ENCODE results near the gene CRACR2A.

Gene CRACR2A

DNA sequence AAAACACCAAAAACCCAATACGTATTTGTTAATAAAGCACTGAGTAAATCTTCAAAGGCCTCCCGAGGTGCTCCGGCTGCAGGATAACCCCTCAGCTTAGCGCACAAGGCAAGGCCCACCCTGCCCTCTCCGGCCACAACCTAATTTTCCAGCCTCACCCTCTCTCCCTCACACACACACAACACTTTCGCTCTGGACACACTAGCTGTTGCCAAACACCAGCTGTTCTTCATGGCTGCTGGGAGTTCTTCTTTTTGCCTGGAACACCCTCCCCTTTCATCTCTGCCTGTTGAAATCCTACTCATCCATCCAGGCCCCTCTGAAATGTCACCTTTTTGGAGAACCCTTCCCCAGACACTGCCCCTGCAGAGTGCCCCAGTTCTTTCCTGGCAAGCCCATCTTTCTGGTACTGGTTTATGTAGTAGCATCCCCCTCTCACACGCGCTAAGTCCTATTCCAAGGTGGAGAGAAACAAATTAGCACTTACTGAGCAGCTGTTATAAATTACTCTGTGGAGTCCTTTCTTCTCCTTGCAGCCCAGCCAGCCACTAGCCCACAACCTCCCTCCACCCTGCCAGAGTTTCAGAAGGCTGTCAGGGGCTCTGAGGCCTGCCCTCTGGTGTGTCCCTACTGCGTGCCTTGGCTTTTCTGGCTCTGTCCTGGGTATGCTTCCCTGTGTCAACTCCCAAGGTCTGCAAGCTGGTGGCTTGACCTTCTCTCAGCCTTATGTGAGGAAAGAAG, 805 bp upstream of the CRACR2A start:
- in situ Hi-C loops (cut with MboI; ENCODE audit: low sequenced_read_pairs): no loop called here

DNA sequence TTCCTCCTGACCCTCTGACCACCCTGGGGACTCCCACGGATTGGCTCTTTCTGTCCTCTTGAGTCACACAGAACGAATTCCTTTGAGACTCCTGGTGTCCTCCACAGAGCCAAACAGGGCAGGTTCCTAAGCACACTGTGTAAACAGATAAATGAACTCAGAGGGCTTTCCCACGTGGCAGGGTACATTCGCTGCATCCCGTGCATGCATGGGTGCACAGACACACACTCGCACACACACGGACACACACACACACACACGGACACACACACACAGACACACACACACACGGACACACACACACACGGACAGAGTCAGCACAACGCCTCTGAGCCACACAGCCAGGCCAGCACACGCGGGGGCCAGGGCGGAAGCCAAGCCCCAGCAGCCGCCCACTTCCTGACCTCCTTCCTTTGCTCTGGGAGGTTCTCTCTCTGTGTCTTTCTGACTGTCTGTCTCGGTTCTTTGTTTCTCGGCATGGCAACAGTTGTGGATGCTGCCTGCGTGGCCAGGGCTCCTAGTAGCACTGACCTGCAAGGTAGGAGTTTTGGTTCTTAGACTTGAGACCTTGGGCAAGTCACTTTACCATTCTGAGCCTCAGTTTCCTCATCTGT, 706 bp downstream of the CRACR2A start:
- in situ Hi-C loops (cut with MboI; ENCODE audit: low sequenced_read_pairs): no loop called here

DNA sequence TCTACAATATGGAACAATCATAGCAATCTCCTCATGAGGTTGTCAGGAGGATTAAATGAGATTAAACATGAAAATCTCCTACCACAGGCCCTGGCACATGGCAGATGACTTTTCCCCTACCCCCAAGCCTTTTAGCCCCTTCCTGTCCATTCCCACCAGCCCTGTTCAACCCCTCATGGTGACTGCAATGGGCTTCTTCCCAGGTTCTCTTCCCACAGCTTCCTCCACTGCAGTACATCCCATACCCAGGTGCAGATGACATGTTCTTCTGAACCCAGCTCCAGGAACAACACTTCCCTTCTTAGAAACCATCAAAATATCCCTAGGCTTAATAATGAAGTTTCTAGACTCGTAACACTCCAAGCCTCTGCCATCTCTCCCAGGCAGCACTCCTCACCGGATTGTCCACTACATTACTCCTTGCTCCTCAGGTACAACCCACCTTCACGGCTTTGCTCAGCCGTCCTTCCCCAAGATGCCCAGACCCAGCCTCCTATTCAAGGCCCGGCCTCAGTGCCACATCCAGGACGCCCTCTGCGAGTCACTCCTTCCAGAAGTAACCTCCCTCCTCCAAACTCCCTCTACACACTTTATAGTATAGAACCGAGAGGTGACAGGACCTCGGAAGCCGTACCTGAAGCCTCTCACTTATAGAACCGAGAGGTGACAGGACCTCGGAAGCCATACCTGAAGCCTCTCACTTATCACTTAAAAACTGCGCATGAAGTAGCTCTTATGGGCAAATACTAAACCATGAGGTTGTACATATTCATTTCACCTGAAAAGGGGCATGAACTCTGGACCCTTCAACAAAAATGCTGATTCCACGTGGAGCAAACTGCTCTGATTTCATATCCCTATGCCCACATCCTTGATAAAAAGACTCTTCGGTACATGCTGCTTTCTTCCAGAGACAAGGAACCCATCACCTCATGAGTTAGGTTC, 1.5 kb downstream of the CRACR2A start:
- in situ Hi-C loops (cut with MboI; ENCODE audit: low sequenced_read_pairs): no loop called here

DNA sequence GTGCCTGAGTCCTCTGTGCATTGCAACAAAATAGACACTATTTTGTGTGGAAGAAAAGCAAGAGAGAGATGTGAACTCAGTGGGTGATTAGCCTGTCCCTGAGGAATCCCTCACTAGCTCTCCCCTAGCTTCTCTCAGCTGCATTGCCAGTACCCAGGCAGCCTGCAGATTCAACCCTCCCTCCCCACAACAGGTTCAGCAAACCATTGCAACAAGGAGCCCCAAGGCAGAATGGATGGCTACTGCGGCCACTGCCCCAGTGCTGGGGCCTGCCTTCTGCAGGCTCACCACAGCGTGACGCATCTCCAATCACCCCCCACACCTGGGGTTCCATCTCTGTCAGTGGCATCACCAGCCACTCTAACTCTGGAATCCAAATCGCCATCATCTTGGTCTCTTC, 2.3 kb downstream of the CRACR2A start:
- in situ Hi-C loops (cut with MboI; ENCODE audit: low sequenced_read_pairs): no loop called here

DNA sequence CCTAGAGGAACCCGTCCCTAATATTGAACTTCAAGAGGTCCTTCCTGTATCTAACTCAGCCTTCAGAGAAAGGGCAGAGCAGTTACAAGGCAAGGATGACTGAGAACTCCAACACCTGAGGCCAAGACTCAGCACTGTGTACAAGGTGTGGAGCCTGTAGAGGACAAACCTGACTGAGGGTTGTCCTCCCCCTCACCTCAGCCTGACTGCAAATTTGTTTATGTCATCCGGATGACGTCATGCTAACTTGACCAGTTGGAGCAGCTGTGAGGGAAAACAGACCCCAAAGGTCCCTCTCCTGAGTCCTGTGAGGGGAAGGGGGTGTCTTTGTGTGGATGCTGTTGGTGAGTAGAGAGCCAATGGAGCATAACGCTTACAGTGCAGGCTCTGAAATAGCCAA, 4.3 kb downstream of the CRACR2A start:
- in situ Hi-C loops (cut with MboI; ENCODE audit: low sequenced_read_pairs): no loop called here

DNA sequence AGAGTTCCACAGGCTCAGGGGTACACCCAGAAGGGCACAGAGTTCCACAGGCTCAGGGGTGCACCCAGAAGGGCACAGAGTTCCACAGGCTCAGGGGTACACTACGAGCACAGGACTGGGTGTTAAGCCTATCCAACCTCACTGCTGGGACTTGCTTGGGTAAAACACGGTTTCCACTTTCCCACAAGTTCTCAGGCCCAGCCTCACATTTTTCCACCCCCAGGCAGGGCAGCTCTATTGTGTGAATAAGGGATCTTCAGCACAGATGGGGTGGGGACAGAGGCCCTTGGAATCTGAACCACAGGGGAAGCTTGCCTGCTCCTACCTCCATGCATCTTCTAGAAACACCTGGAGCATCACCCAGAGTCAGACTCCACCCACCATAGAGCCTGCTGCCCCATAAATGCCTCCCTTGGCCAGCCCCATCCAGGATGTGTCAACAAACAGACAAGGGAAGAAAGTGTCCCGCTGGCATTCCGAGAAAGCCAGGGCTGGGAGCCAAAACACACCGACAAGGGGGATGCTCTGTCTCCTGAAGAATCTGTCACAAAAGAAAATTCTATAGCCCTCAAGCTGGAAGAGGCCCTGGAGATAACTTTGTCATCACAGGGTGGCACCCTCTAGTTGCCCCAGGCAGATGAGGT, 4.8 kb downstream of the CRACR2A start:
- in situ Hi-C loops (cut with MboI; ENCODE audit: low sequenced_read_pairs): no loop called here

DNA sequence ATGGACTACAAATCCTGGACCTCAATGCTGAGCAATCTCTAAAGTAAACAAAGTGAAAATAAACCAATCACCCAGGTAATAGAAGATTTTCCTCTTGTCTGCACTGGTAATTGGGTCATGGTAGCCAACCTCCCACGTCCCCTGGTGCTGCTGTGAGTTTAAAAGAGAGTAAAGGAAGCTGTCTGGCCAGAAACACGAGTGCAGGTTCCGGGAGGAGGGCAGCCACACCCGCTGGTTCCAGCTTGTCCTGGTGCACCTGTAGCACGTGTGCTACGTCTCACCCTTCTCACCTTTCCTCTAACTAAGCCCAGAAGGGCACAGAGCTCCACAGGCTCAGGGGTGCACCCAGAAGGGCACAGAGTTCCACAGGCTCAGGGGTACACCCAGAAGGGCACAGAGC, 5.4 kb downstream of the CRACR2A start:
- in situ Hi-C loops (cut with MboI; ENCODE audit: low sequenced_read_pairs): no loop called here

DNA sequence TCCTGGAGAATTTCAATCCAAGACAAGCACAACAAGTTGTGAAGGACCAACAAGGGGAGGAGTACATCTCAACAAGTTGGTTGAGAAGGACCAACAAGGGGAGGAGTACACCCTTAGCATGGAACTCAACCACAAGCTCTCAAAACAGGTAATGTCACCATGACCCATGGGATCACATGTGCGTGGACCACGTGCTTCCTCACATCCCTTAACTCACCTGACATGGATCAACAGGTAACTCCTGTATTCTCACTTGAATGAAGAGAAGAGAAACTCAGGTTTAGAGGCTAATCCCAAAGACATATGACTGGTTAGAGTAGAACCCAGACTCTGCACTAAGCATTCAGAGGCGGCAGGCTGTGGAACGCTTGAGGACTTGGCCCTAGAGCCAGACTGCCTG, 6.2 kb downstream of the CRACR2A start:
- in situ Hi-C loops (cut with MboI; ENCODE audit: low sequenced_read_pairs): no loop called here

DNA sequence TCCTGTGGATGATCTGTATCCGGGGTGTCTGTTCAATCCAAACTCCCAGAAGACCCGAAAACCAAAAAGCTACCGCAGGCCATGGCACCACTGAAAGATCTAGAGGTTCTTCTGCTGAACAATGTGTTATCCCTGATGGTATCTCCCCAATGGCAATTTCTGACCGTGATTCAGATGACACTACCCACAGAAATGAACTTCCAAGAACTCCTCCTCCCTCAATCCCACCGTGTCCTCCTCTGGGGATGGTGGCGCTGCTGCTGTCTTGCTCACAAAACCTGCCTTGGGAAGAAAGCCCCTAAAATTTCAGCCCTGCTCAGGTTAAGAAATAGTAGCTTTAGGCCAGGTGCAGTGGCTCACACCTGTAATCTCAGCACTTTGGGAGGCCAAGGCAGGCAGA, 7.8 kb downstream of the CRACR2A start:
- in situ Hi-C loops (cut with MboI; ENCODE audit: low sequenced_read_pairs): no loop called here

DNA sequence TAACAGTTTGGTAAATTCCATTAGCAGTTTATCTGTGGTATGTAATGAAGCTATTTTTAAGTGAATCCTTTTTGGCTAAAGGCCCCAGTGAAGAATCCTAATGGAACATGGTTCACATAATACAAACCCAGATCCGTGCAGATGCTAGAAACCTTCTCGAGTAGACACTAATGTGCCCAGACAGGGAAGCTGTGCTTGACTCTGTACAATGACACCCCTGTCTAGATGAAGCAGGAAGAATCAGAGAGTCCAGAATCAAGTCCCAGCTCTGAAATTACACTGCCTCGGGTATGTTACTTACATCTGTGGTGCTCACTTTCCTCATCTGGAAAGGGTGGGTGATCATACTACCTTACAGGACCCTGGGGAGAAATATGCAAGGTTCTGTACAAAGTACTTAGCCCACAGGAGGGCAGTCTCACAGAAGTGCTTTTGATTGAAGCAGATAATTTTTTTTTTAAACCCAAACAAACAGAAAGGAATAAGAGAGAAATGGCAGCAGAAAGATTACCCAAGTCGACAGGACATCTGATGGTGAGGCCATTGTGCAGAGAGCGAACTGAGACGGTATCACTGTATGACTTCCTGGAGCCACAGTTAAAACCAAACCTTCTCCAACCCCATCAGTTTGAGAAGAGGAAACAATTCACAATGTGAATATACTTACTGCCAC, 8.5 kb downstream of the CRACR2A start:
- in situ Hi-C loops (cut with MboI; ENCODE audit: low sequenced_read_pairs): no loop called here

DNA sequence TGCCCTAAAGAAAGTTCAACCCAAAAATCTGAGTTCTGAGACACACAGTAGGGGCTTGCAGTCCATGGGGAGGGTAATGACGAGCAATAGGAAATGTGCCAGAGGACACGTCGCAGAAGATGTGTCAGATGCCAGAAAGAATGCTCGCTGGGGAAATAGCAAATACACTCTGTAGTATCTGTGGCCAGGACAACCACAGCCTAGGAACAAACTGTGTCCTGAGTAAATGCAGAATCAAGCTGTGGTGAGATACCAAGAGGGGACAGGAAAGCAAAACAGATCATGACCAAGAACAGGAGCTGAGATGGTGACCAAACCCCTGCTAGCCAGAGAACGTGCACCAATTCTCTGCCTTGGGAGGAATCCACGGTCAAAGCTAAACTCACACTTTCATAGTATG, 9.1 kb downstream of the CRACR2A start:
- in situ Hi-C loops (cut with MboI; ENCODE audit: low sequenced_read_pairs): no loop called here

DNA sequence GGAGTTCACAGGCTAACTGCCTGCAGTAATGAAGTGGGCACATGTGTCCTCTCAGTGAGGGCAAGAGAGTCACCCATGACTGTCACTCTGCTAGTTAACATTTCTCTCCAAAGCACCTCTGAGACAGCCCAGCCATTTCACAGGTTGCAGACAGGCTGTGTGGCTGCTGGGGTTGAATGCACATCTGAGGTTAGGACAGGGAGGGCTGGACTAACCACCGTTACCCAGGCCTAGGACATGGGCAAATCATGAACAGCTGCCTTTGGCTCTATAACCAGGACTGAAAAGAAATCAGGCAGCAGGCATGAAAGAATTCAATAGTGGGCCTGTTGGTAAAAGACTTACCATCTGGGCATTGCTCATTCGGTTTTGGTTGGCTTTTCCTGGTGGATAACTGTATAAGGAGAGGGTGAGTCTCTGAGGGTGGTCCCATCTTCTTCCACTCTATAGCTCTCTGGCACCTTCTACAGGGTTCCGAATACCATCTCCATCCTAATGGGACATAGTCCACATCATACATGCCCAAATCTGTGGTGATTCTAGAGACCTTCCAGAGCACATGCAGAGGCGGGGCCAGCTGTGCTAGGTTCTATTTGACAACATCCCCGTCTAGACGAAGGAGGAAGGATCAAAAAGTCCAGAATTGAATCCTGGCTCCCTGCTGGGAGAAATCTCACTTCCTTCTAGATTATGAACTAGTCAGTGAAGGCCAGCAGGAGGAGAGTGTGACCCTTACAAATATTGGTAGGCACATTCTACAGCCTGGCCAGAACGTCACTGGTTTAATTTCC, 10.8 kb downstream of the CRACR2A start:
- in situ Hi-C loops (cut with MboI; ENCODE audit: low sequenced_read_pairs): no loop called here

DNA sequence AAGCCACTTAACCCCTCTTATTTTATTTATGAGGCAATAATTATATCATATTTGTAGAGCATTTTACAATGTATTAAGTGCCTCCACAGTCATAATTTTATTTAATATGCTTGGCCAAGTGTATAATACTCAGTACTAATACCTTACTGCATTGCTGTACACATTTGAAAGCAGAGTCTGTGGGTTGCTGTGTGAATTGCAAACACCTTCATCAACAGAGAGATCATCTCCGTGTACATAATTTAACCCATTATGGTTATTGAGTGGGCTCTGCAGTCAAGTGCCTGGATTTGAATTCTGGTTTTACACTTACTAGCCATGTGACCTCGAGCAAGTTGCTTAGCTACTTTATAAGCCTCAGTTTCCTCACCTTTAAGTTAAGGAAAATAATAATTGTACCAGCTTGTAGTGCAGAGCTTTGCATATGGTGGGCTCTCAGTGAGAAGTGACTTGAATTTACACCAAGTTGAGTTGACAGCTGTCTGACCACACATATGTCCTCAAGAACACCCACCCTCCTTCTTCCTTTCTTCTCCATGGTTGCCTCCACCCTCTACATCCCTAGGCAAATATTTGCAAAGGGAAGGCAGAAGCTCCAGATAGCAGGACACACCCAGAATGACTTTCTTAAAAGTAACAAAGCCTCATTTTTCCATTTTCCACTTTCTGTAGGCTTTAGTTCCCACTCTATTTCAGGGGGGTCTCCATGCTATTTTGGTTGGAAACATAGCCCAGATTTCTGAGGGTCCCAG, 12.3 kb downstream of the CRACR2A start:
- in situ Hi-C loops (cut with MboI; ENCODE audit: low sequenced_read_pairs): no loop called here

DNA sequence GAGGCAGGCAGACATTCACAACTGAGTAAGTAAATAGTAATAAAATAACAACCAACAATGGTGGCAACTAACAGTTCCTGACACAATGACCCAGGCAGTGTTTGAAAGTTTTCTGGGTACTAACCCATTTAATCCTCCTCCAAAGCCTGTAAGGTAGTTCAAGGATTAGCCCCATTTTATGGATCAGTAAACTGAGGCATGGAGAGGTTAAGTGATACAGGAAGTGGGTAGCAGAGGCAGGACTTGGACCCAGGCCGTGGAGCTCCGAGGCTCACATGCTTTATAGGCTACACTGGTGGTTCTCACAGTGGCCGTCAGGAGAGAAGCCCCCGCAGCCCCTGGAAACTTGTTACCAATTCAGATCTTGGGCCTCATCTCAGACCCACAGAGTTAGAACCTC, 17.5 kb downstream of the CRACR2A start:
- in situ Hi-C loops (cut with MboI; ENCODE audit: low sequenced_read_pairs): no loop called here

DNA sequence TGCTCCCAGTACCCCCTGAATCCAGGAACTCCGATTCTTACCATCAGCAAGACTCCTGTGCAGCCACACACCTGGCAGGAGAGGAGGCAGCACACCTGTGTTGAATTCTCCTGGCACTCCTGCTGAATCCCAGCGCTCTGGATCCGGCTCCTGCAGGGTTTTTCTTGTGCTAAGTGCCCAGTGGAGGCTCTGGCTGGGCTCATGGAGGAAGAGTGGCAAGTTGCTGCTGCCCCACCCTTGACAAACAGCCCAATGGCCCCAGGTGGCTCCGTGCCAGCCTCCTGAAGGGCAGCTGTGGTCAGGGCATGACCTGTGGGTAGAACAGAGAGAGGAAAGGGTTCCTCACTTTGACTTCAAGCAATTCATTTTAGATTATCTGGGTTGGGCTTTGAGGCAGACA, 20.0 kb downstream of the CRACR2A start:
- in situ Hi-C loops (cut with MboI; ENCODE audit: low sequenced_read_pairs): no loop called here

DNA sequence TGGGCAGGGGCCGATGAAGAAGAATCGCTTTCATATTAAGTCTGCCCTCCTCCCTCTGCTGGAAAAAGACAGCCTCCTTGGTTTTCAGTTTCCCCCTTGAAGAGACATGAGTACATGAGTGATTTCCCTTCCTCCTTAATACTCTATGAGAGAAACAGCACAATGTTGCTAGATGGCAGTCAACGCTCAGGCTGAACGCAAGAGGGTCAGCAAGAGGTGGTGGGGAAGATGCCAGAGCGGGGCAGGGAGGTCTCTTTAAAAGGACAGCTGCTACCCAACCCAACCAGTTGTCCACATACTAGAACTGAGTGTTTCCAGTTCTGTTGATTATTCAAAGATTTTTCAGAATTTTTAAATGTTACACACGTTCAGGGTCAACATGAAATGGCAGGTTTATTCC, 22.8 kb downstream of the CRACR2A start:
- in situ Hi-C loops (cut with MboI; ENCODE audit: low sequenced_read_pairs): no loop called here

DNA sequence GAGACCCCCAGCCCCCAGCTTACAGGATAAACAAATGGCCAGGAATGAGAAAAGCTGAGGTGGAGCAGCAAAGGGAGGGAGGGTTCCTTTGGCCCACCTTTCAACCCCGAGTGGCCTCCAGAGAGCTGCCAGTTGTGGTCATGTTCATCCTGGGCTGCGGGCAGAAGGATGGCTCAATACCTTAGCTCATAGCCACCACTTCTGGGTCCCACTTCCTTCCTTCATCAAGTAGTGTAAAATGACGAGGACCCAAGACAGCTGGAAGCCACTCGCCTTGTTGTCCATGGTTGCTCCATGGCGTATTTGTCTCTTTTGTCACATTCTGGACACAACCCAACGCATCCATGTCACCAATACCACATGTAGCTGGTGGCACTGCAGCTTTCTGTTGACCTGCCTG, 24.2 kb downstream of the CRACR2A start:
- in situ Hi-C loops (cut with MboI; ENCODE audit: low sequenced_read_pairs): no loop called here

DNA sequence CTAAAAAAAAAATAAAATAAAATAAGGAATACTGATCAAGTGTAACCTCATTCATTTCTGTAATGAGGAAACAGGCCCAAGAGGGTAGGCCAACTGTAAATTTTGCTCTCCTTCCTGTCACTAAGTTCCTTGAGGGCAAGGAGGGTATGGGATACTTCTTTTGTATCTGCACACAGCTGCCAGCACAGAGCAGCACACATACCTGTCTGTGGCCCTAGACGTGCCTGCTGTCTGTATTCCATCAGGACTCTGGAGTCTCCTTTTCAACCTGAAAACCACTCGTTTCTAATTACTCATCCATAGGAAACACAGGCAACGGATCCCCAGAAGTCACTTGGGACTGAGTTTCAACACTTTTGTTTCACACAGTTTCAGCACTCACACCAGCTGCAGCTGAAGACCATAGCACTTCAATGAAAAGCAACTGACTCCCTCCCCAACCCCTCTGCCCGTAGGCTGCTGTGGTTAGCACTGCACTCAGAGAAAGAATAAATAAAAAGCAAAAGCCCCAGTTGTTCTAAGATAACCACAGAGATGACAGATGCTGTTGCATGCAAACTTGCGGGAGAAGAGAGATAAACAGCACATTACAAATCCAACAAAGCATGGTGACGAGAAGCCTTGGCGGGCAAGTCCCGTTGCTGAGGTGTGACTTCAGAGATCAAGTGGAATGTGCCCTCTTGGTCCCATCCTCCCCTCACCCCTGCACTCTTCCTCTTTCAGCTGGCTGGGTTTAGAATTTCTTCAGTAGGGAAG, 24.9 kb downstream of the CRACR2A start:
- in situ Hi-C loops (cut with MboI; ENCODE audit: low sequenced_read_pairs): no loop called here

DNA sequence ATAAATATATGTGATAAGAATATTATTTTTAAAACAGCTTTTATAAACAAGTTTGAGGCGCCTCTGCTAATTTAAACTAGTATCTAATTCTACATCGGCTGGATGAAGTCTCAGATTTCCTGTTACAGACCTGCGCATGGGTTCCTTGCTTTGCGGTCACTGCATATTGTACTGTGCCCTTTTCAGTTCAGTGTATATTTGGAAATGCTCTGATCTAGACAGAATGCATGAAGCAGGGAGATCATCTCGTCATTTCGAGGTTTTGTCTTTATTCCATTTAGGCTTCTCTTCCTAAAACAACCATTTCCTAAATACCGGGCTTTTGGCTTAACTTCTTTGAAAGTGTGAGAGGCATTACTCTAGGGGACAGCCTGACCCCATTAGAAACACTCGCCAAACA, 25.6 kb downstream of the CRACR2A start:
- in situ Hi-C loops (cut with MboI; ENCODE audit: low sequenced_read_pairs): no loop called here

Data from HL-60/S4 (cell line).